ENCODE data around the gene EBF4.

EBF4 gene

DNA sequence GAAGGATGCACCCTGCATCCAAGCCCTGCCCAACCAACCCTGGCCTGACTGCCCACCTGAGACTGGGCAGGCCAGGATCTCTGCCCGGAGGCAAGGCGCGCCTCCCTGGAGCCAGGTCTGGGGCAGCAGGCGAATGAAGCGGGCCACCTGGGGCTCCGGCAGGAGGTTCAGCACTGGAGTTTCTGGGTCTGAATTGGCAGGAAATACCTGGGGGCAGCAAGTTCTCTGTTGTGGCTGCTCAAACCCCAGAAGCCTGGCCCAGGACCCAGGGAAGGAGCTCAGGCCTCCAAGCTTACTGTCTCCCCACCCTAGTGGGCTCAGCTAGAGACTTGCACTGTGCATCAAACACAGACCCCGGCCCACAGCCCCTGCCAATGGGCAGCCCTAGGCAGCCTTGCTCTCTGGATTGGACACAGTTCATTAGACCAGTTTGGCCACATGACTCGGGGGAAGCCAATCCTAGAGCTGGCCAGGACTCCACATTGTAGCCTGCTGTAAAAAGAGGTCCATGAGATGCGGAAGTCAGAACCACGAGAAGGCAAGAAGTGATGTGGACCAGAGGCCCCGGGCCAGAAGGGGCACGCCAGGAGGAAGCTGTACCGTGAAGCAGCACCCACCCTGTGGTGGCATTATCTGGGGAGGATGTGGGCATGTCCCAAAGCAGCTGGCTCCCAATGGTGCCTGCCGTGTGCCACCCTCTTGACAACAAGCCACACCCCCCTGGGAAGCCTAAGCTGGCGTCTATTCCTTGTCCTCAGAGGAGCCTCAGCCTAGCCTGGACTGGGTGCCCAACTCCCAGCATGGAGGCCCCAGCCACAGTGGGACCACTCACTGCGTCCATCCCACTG, 104.8 kb downstream of the EBF4 start:
- FAIRE-seq: no peak
- TF ChIP-seq TAF1 (IDR thresholded peaks at IDR 0.05; ENCODE audit: borderline replicate concordance, low read depth, low read length): no peak
- no peak for TF ChIP-seq POLR2A (IDR thresholded peaks at IDR 0.05; ENCODE audit: low read depth, low read length)
- no peak for TF ChIP-seq POLR2AphosphoS5 (IDR thresholded peaks at IDR 0.05; ENCODE audit: low read depth, low read length)
- no peak for DNase-seq (ENCODE audit: insufficient read length)

- DNase-seq (ENCODE audit: insufficient read length) (no peak), FAIRE-seq (no peak)
- TF ChIP-seq TAF1 (IDR thresholded peaks at IDR 0.05; ENCODE audit: borderline replicate concordance, low read depth, low read length): no peak
- TF ChIP-seq POLR2A (IDR thresholded peaks at IDR 0.05; ENCODE audit: low read depth, low read length): no peak
- no peak for TF ChIP-seq POLR2AphosphoS5 (IDR thresholded peaks at IDR 0.05; ENCODE audit: low read depth, low read length)
These were observed 105.7 kb downstream of the EBF4 start for GRCh38 chr20:2798095-2798805.

GRCh38 chr20:2798814-2799213, 106.2 kb downstream of the EBF4 start:
- DNase-seq (ENCODE audit: insufficient read length): no peak
- FAIRE-seq: no peak
- no peak for TF ChIP-seq POLR2AphosphoS5 (IDR thresholded peaks at IDR 0.05; ENCODE audit: low read depth, low read length)
- TF ChIP-seq TAF1 (IDR thresholded peaks at IDR 0.05; ENCODE audit: borderline replicate concordance, low read depth, low read length): no peak
- no peak for TF ChIP-seq POLR2A (IDR thresholded peaks at IDR 0.05; ENCODE audit: low read depth, low read length)

GRCh38 chr20:2799271-2799670, 106.7 kb downstream of the EBF4 start:
- FAIRE-seq (no peak), DNase-seq (ENCODE audit: insufficient read length) (no peak)
- no peak for TF ChIP-seq POLR2AphosphoS5 (IDR thresholded peaks at IDR 0.05; ENCODE audit: low read depth, low read length)
- TF ChIP-seq POLR2A (IDR thresholded peaks at IDR 0.05; ENCODE audit: low read depth, low read length): no peak
- no peak for TF ChIP-seq TAF1 (IDR thresholded peaks at IDR 0.05; ENCODE audit: borderline replicate concordance, low read depth, low read length)

- FAIRE-seq (peak; percentile 66), DNase-seq (ENCODE audit: insufficient read length) (no peak)
- TF ChIP-seq POLR2AphosphoS5 (IDR thresholded peaks at IDR 0.05; ENCODE audit: low read depth, low read length) (no peak), POLR2A (IDR thresholded peaks at IDR 0.05; ENCODE audit: low read depth, low read length) (no peak), TAF1 (IDR thresholded peaks at IDR 0.05; ENCODE audit: borderline replicate concordance, low read depth, low read length) (no peak)
These were observed 107.3 kb downstream of the EBF4 start for GRCh38 chr20:2799688-2800520.

DNA sequence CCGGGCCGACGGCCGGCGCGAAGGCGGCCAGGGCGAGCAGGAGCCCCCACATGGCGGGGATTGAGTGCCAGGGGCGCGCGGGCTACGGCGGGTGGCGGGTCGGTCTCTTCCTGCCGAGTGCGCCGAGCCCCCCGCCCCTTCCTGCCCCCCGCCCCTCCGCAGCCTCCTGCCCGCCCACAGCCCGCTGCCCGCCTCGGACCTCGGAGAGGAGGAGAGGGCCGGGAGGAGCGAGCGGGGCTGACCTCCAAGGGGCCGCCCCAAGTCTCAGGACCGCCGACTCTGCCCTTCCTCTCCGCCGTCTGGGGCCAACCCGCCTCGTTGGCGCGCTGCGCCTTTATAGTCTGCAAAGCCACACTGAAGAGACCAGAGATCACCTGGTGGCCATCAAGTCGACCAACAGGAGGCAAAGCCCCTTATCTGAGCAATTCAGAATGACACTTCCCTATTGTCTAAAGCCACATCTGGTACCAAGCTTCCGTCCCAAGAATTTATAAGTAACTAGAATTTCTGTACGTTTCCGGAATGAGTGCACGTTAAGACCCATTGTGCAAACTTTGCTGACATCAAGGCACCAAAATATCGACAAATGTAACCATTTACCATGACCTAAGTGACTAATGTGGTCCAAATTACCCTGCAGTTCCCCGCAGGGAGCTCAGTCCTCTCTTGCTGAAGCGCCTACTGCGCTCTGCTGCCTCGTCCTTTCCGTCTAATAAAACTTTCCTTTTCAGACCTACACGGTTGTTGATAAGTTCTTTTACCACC, 108.1 kb downstream of the EBF4 start, which contains the start of gene CPXM1:
TSS of gene CPXM1 (minus strand) at position 107 of the 765 bp plus-strand sequence. CDS start at position 52, 55 bp downstream.
- DNase-seq (ENCODE audit: insufficient read length): no peak
- TF ChIP-seq TAF1 (IDR thresholded peaks at IDR 0.05; ENCODE audit: borderline replicate concordance, low read depth, low read length) (no peak), POLR2A (IDR thresholded peaks at IDR 0.05; ENCODE audit: low read depth, low read length) (no peak), POLR2AphosphoS5 (IDR thresholded peaks at IDR 0.05; ENCODE audit: low read depth, low read length) (no peak)
- no peak for FAIRE-seq

GRCh38 chr20:2801286-2801728, 108.7 kb downstream of the EBF4 start:
- DNase-seq (ENCODE audit: insufficient read length): no peak
- FAIRE-seq: no peak
- no peak for TF ChIP-seq TAF1 (IDR thresholded peaks at IDR 0.05; ENCODE audit: borderline replicate concordance, low read depth, low read length)
- TF ChIP-seq POLR2A (IDR thresholded peaks at IDR 0.05; ENCODE audit: low read depth, low read length): no peak
- TF ChIP-seq POLR2AphosphoS5 (IDR thresholded peaks at IDR 0.05; ENCODE audit: low read depth, low read length): no peak

GRCh38 chr20:2804041-2804828, 111.7 kb downstream of the EBF4 start:
- TF ChIP-seq POLR2AphosphoS5 (IDR thresholded peaks at IDR 0.05; ENCODE audit: low read depth, low read length): no peak
- no peak for TF ChIP-seq POLR2A (IDR thresholded peaks at IDR 0.05; ENCODE audit: low read depth, low read length)
- TF ChIP-seq TAF1 (IDR thresholded peaks at IDR 0.05; ENCODE audit: borderline replicate concordance, low read depth, low read length): no peak
- DNase-seq (ENCODE audit: insufficient read length) (no peak), FAIRE-seq (no peak)

DNA sequence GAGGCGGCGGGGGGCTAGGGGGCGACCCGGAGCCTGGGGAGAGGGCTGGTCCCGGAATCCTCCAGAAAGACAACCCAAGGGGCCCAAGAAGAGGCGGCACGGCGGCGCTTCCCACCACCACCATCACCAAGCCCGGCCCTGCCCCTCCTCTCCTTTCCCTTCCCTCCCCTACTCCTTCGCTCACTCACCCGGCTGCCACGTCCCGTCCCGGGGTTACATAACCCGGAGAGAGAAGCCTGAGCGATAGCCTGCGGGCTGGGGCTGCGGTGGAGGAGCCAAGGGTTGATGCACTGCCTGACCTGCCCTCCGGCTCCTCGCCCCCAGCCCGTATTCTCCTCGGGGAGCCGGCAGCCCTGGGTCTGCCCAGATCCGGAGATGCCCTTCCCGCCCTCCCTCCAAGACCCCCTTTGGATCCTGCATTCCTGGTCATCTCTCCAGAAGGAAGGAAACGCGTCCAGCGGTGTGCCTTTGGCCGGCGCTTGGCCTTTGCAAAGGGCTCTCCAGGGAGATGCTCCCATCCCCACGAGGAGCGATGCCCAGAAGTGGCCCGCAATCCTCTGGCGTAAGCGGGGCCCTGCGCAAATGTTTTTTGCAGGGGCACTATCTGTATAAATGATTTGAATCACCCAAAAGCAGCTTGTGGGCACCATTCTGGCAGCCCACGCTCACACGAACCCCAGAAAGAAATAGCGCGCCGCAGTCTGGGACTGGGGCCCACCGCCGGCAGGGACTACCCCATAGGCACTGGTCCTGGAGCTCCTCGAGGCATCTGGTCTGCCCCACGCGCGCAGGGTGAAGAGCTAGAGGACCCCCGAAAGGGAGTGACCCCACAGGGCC, 112.5 kb downstream of the EBF4 start:
- TF ChIP-seq TAF1 (IDR thresholded peaks at IDR 0.05; ENCODE audit: borderline replicate concordance, low read depth, low read length) (no peak), POLR2A (IDR thresholded peaks at IDR 0.05; ENCODE audit: low read depth, low read length) (no peak), POLR2AphosphoS5 (IDR thresholded peaks at IDR 0.05; ENCODE audit: low read depth, low read length) (no peak)
- FAIRE-seq (no peak), DNase-seq (ENCODE audit: insufficient read length) (no peak)
